ENCODE data around the gene PLEKHO2.

Gene PLEKHO2

GRCh38 chr15:64869501-64869900 is 27.8 kb downstream of the PLEKHO2 start:
- Histone ChIP-seq H3K9ac (ENCODE audit: low read length) (no peak overlapping the region), H3K79me2 (ENCODE audit: low read length) (no peaks in the 10 kb centered on the region), H4K20me1 (ENCODE audit: insufficient read depth, low read length) (no peaks in the 10 kb centered on the region), H3K4me1 (ENCODE audit: low read length) (peaks cover 33% of the 10 kb centered on the region), H3K36me3 (replicated peaks; ENCODE audit: low read depth, low read length) (peaks cover 30% of the 10 kb centered on the region), H3K4me3 (ENCODE audit: low read length) (no peak overlapping the region), H3K27ac (ENCODE audit: low read length) (no peak overlapping the region), H3K4me2 (ENCODE audit: low read length) (no peak overlapping the region), H2AFZ (ENCODE audit: low read depth, low read length) (no peak overlapping the region), H3K27me3 (ENCODE audit: low read depth, low read length) (no peaks in the 10 kb centered on the region), H3K9me3 (ENCODE audit: insufficient read depth, low read length) (no peaks in the 10 kb centered on the region)
- TF ChIP-seq CTCF (IDR thresholded peaks at IDR 0.05; ENCODE audit: low read depth, low read length) (no peak), EZH2phosphoT487 (IDR thresholded peaks at IDR 0.05; ENCODE audit: low read depth) (no peak)

GRCh38 chr15:64870353-64870752 is 28.6 kb downstream of the PLEKHO2 start:
- no peaks in the 10 kb centered on the region for H4K20me1 ChIP-seq (ENCODE audit: insufficient read depth, low read length)
- no peak overlapping the region for H3K4me2 ChIP-seq (ENCODE audit: low read length)
- no peak overlapping the region for H2AFZ ChIP-seq (ENCODE audit: low read depth, low read length)
- TF ChIP-seq CTCF (IDR thresholded peaks at IDR 0.05; ENCODE audit: low read depth, low read length) (no peak), EZH2phosphoT487 (IDR thresholded peaks at IDR 0.05; ENCODE audit: low read depth) (no peak)
- no peak overlapping the region for H3K4me3 ChIP-seq (ENCODE audit: low read length)
- H3K4me1 ChIP-seq (ENCODE audit: low read length) = peaks cover 32% of the 10 kb centered on the region
- no peaks in the 10 kb centered on the region for H3K27me3 ChIP-seq (ENCODE audit: low read depth, low read length)
- H3K9me3 ChIP-seq (ENCODE audit: insufficient read depth, low read length) = no peaks in the 10 kb centered on the region
- no peaks in the 10 kb centered on the region for H3K79me2 ChIP-seq (ENCODE audit: low read length)
- no peak overlapping the region for H3K9ac ChIP-seq (ENCODE audit: low read length)
- no peak overlapping the region for H3K27ac ChIP-seq (ENCODE audit: low read length)
- peaks cover 24% of the 10 kb centered on the region for H3K36me3 ChIP-seq (replicated peaks; ENCODE audit: low read depth, low read length)

- Histone ChIP-seq H3K4me1 (ENCODE audit: low read length) (peaks cover 23% of the 10 kb centered on the region), H3K27ac (ENCODE audit: low read length) (no peak overlapping the region), H2AFZ (ENCODE audit: low read depth, low read length) (no peak overlapping the region), H4K20me1 (ENCODE audit: insufficient read depth, low read length) (no peaks in the 10 kb centered on the region), H3K4me2 (ENCODE audit: low read length) (no peak overlapping the region), H3K9ac (ENCODE audit: low read length) (no peak overlapping the region), H3K36me3 (replicated peaks; ENCODE audit: low read depth, low read length) (no peaks in the 10 kb centered on the region), H3K79me2 (ENCODE audit: low read length) (no peaks in the 10 kb centered on the region), H3K4me3 (ENCODE audit: low read length) (no peak overlapping the region), H3K9me3 (ENCODE audit: insufficient read depth, low read length) (no peaks in the 10 kb centered on the region), H3K27me3 (ENCODE audit: low read depth, low read length) (no peaks in the 10 kb centered on the region)
- TF ChIP-seq EZH2phosphoT487 (IDR thresholded peaks at IDR 0.05; ENCODE audit: low read depth) = no peak
- TF ChIP-seq CTCF (IDR thresholded peaks at IDR 0.05; ENCODE audit: low read depth, low read length) = no peak
These were observed 34.0 kb downstream of the PLEKHO2 start for GRCh38 chr15:64875641-64876223.

GRCh38 chr15:64877435-64877834 is 35.7 kb downstream of the PLEKHO2 start:
- H3K9me3 ChIP-seq (ENCODE audit: insufficient read depth, low read length) = no peaks in the 10 kb centered on the region
- H2AFZ ChIP-seq (ENCODE audit: low read depth, low read length) = no peak overlapping the region
- no peaks in the 10 kb centered on the region for H3K79me2 ChIP-seq (ENCODE audit: low read length)
- TF ChIP-seq EZH2phosphoT487 (IDR thresholded peaks at IDR 0.05; ENCODE audit: low read depth) = no peak
- no peak for TF ChIP-seq CTCF (IDR thresholded peaks at IDR 0.05; ENCODE audit: low read depth, low read length)
- H4K20me1 ChIP-seq (ENCODE audit: insufficient read depth, low read length) = no peaks in the 10 kb centered on the region
- H3K4me2 ChIP-seq (ENCODE audit: low read length) = no peak overlapping the region
- H3K4me3 ChIP-seq (ENCODE audit: low read length) = no peak overlapping the region
- no peak overlapping the region for H3K9ac ChIP-seq (ENCODE audit: low read length)
- no peak overlapping the region for H3K27ac ChIP-seq (ENCODE audit: low read length)
- no peaks in the 10 kb centered on the region for H3K36me3 ChIP-seq (replicated peaks; ENCODE audit: low read depth, low read length)
- H3K27me3 ChIP-seq (ENCODE audit: low read depth, low read length) = no peaks in the 10 kb centered on the region
- peaks cover 24% of the 10 kb centered on the region for H3K4me1 ChIP-seq (ENCODE audit: low read length)
